Central memory CD8-positive, alpha-beta T cell (primary cell): Measurements from ENCODE around the gene DHRS7.
A peak's percentile ranks its signal among the peaks of the same experiment; 100 is the strongest.
"Not testable (repeated sequence)": the region's sequence is repeated elsewhere in the genome, so short reads cannot be mapped to it uniquely, and the experiment has no call there.

Experiments used
- ATAC-seq: fragments of 150-1000 bp; cut with Tn5 transposase; replicated peaks from 2 replicates; pipeline ENCODE4 v1.10.0; 2022; ENCODE audit warnings: mild to moderate bottlenecking, moderate FRiP score, moderate number of reproducible peaks; ENCODE audit not compliant: poor library complexity, severe bottlenecking; ENCODE audit errors: extremely low read depth
- DNase-seq, 2 donors: peaks; one replicate each; pipeline ENCODE4 v3.0.0; 2021; ENCODE audit warnings: low spot score in 2 of 2
- H3K27ac Mint-ChIP-seq: one replicate; pipeline ENCODE4 v1.8.0; 2022; ENCODE audit warnings: low read depth, mild to moderate bottlenecking, moderate library complexity, mixed read lengths
- H3K27me3 Mint-ChIP-seq: one replicate; pipeline ENCODE4 v1.8.0; 2022; ENCODE audit warnings: mixed read lengths
- H3K36me3 Mint-ChIP-seq: one replicate; pipeline ENCODE4 v1.8.0; 2022; ENCODE audit warnings: mild to moderate bottlenecking, moderate library complexity, mixed read lengths; ENCODE audit not compliant: insufficient read depth
- H3K4me1 Mint-ChIP-seq: one replicate; pipeline ENCODE4 v1.8.0; 2022; ENCODE audit warnings: mixed read lengths
- H3K4me3 Mint-ChIP-seq: one replicate; pipeline ENCODE4 v1.8.0; 2022; ENCODE audit warnings: mild to moderate bottlenecking, moderate library complexity, mixed read lengths
- H3K9me3 Mint-ChIP-seq: one replicate; pipeline ENCODE4 v1.8.0; 2022; ENCODE audit warnings: mixed read lengths

The DHRS7 gene

GRCh38 chr14:60154671-60155070, 10.5 kb downstream of the DHRS7 start:
- peaks cover 38% of the 10 kb centered on the region for H3K36me3 Mint-ChIP-seq
- DNase-seq, result no peak
- no peaks in the 10 kb centered on the region for H3K9me3 Mint-ChIP-seq
- peaks cover 68% of the 10 kb centered on the region for H3K4me1 Mint-ChIP-seq
- H3K4me3 Mint-ChIP-seq, result no peak overlapping the region
- no peaks in the 10 kb centered on the region for H3K27me3 Mint-ChIP-seq
- no peak for ATAC-seq
- peak overlapping the region; percentile 86 for H3K27ac Mint-ChIP-seq

GRCh38 chr14:60153991-60154390, 11.2 kb downstream of the DHRS7 start:
- ATAC-seq (peak; percentile 28), DNase-seq (no peak)
- no peak overlapping the region for H3K4me3 Mint-ChIP-seq
- H3K27me3 Mint-ChIP-seq, result no peaks in the 10 kb centered on the region
- H3K9me3 Mint-ChIP-seq, result no peaks in the 10 kb centered on the region
- peak overlapping the region; percentile 86 for H3K27ac Mint-ChIP-seq
- peaks cover 42% of the 10 kb centered on the region for H3K36me3 Mint-ChIP-seq
- H3K4me1 Mint-ChIP-seq, result peaks cover 62% of the 10 kb centered on the region

GRCh38 chr14:60151715-60152114, 13.5 kb downstream of the DHRS7 start:
- peak overlapping the region; percentile 88 for H3K27ac Mint-ChIP-seq
- H3K4me1 Mint-ChIP-seq, result peaks cover 44% of the 10 kb centered on the region
- peaks cover 43% of the 10 kb centered on the region for H3K36me3 Mint-ChIP-seq
- H3K27me3 Mint-ChIP-seq, result no peaks in the 10 kb centered on the region
- no peaks in the 10 kb centered on the region for H3K9me3 Mint-ChIP-seq
- DNase-seq (peak; percentile 36 to 64), ATAC-seq (peak; percentile 99)
- peak overlapping the region; percentile 11 for H3K4me3 Mint-ChIP-seq

- no peak for ATAC-seq
Observed at GRCh38 chr14:60134702-60135101, 30.5 kb downstream of the DHRS7 start.

GRCh38 chr14:60133487-60133886, 31.7 kb downstream of the DHRS7 start:
- DNase-seq (no peak), ATAC-seq (no peak)
- Mint-ChIP-seq H3K36me3 (peaks cover 6% of the 10 kb centered on the region), H3K27ac (no peak overlapping the region), H3K9me3 (no peaks in the 10 kb centered on the region), H3K4me3 (no peak overlapping the region), H3K27me3 (no peaks in the 10 kb centered on the region), H3K4me1 (peaks cover 5% of the 10 kb centered on the region)

More at GRCh38 chr14:60134702-60135101, 30.5 kb downstream of the DHRS7 start:
- H3K4me3 Mint-ChIP-seq, result no peak overlapping the region
- DNase-seq, result no peak
- H3K27me3 Mint-ChIP-seq, result no peaks in the 10 kb centered on the region
- H3K36me3 Mint-ChIP-seq, result peaks cover 4% of the 10 kb centered on the region
- H3K9me3 Mint-ChIP-seq, result no peaks in the 10 kb centered on the region
- H3K4me1 Mint-ChIP-seq, result peaks cover 5% of the 10 kb centered on the region
- no peak overlapping the region for H3K27ac Mint-ChIP-seq

- H3K9me3 Mint-ChIP-seq, result no peaks in the 10 kb centered on the region
- no peak overlapping the region for H3K27ac Mint-ChIP-seq
- peaks cover 37% of the 10 kb centered on the region for H3K36me3 Mint-ChIP-seq
- ATAC-seq (no peak), DNase-seq (no peak)
- peaks cover 5% of the 10 kb centered on the region for H3K4me1 Mint-ChIP-seq
- no peak overlapping the region for H3K4me3 Mint-ChIP-seq
- no peaks in the 10 kb centered on the region for H3K27me3 Mint-ChIP-seq
Observed at GRCh38 chr14:60125918-60126317, 39.3 kb downstream of the DHRS7 start.

- DNase-seq (no peak), ATAC-seq (no peak)
- peaks cover 5% of the 10 kb centered on the region for H3K4me1 Mint-ChIP-seq
- H3K27me3 Mint-ChIP-seq, result no peaks in the 10 kb centered on the region
- H3K9me3 Mint-ChIP-seq, result no peaks in the 10 kb centered on the region
- peaks cover 16% of the 10 kb centered on the region for H3K36me3 Mint-ChIP-seq
- H3K4me3 Mint-ChIP-seq, result no peak overlapping the region
- no peak overlapping the region for H3K27ac Mint-ChIP-seq
Observed at GRCh38 chr14:60116181-60116580, 49.0 kb downstream of the DHRS7 start.

GRCh38 chr14:60114881-60115280, 50.3 kb downstream of the DHRS7 start:
- Mint-ChIP-seq H3K27me3 (no peaks in the 10 kb centered on the region), H3K36me3 (peaks cover 16% of the 10 kb centered on the region), H3K9me3 (no peaks in the 10 kb centered on the region), H3K4me3 (no peak overlapping the region), H3K4me1 (peaks cover 7% of the 10 kb centered on the region), H3K27ac (no peak overlapping the region)
- ATAC-seq, result no peak
- DNase-seq, result no peak

- H3K4me1 Mint-ChIP-seq, result peaks cover 11% of the 10 kb centered on the region
- H3K27me3 Mint-ChIP-seq, result no peaks in the 10 kb centered on the region
- DNase-seq (no peak), ATAC-seq (no peak)
- H3K4me3 Mint-ChIP-seq, result no peak overlapping the region
- H3K27ac Mint-ChIP-seq, result no peak overlapping the region
- H3K36me3 Mint-ChIP-seq, result peaks cover 13% of the 10 kb centered on the region
- no peaks in the 10 kb centered on the region for H3K9me3 Mint-ChIP-seq
Observed at GRCh38 chr14:60111732-60112131, 53.5 kb downstream of the DHRS7 start.

GRCh38 chr14:60107477-60107876, 57.7 kb downstream of the DHRS7 start:
- Mint-ChIP-seq H3K27ac (no peak overlapping the region), H3K4me1 (peaks cover 12% of the 10 kb centered on the region)

GRCh38 chr14:60106339-60106738, 58.9 kb downstream of the DHRS7 start:
- H3K27ac Mint-ChIP-seq, result no peak overlapping the region
- no peaks in the 10 kb centered on the region for H3K9me3 Mint-ChIP-seq
- no peaks in the 10 kb centered on the region for H3K27me3 Mint-ChIP-seq
- peaks cover 6% of the 10 kb centered on the region for H3K36me3 Mint-ChIP-seq
- H3K4me3 Mint-ChIP-seq, result no peak overlapping the region
- H3K4me1 Mint-ChIP-seq, result peaks cover 18% of the 10 kb centered on the region
- ATAC-seq (no peak), DNase-seq (no peak)

More at GRCh38 chr14:60107477-60107876, 57.7 kb downstream of the DHRS7 start:
- Mint-ChIP-seq H3K36me3 (peaks cover 3% of the 10 kb centered on the region), H3K9me3 (no peaks in the 10 kb centered on the region), H3K4me3 (no peak overlapping the region), H3K27me3 (no peaks in the 10 kb centered on the region)
- DNase-seq (no peak), ATAC-seq (no peak)

GRCh38 chr14:60102389-60102788, 62.8 kb downstream of the DHRS7 start:
- peaks cover 27% of the 10 kb centered on the region for H3K4me1 Mint-ChIP-seq
- H3K27me3 Mint-ChIP-seq, result no peaks in the 10 kb centered on the region
- DNase-seq (no peak), ATAC-seq (no peak)
- no peaks in the 10 kb centered on the region for H3K9me3 Mint-ChIP-seq
- peaks cover 14% of the 10 kb centered on the region for H3K36me3 Mint-ChIP-seq
- H3K4me3 Mint-ChIP-seq, result no peak overlapping the region
- H3K27ac Mint-ChIP-seq, result no peak overlapping the region

- no peak for ATAC-seq
- H3K36me3 Mint-ChIP-seq, result peaks cover 17% of the 10 kb centered on the region
- H3K27ac Mint-ChIP-seq, result no peak overlapping the region
- no peak overlapping the region for H3K4me3 Mint-ChIP-seq
- H3K27me3 Mint-ChIP-seq, result no peaks in the 10 kb centered on the region
- H3K4me1 Mint-ChIP-seq, result peaks cover 27% of the 10 kb centered on the region
- no peak for DNase-seq
- H3K9me3 Mint-ChIP-seq, result no peaks in the 10 kb centered on the region
Observed at GRCh38 chr14:60101786-60102185, 63.4 kb downstream of the DHRS7 start.

- not testable (repeated sequence) for DNase-seq, ATAC-seq, H3K4me3 Mint-ChIP-seq, H3K9me3 Mint-ChIP-seq, H3K27me3 Mint-ChIP-seq
- Mint-ChIP-seq H3K36me3 (peaks cover 17% of the 10 kb centered on the region), H3K27ac (peak overlapping the region; percentile 32), H3K4me1 (peaks cover 37% of the 10 kb centered on the region)
Observed at GRCh38 chr14:60099855-60100254, 65.3 kb downstream of the DHRS7 start.
